GM12878 (cell line): ENCODE data around the gene SMKR1. TPM values are rescaled to one million over a fixed set of nuclear protein-coding genes. Genes with fewer than 3 reads are reported as not detected.

Source experiments
- GABPA ChIP-seq: IDR thresholded peaks from 2 replicates; pipeline ENCODE4 v1.6.1; 2014; ENCODE audit warnings: antibody characterized with exemption, low read depth, mild to moderate bottlenecking, inconsistent platforms
- SMARCA5 ChIP-seq: fragments of 450-650 bp; IDR thresholded peaks from 2 replicates; pipeline ENCODE4 v1.6.1; 2017; ENCODE audit warnings: mild to moderate bottlenecking
- TARDBP ChIP-seq: IDR thresholded peaks from 2 replicates; pipeline ENCODE4 v1.6.1; 2016; ENCODE audit warnings: borderline replicate concordance
- WRNIP1 ChIP-seq: IDR thresholded peaks from 2 replicates; pipeline ENCODE4 v1.6.1; 2011; ENCODE audit warnings: low read depth, low read length, improper control_type of control experiment, borderline replicate concordance
- polyA plus RNA-seq, 11 experiments: library from polyadenylated mRNA; depleted of rRNA in 4 of 11; unstranded in 6 of 11; stranded (reverse) in 5 of 11; fragments of >200 nt; fragmentation: Nextera tagmentation in 4 of 11; fragmentation: Illumina TruSeq in 1 of 11; extraction: Ambion mirVana in 4 of 11; extraction: Trizol in 1 of 11; gene quantifications; 1 replicate in 1 of 11; 2 replicates in 10 of 11; pipeline versions ENCODE4 v1.2.1 to v1.2.3, GENCODE V29; 2011 to 2016; ENCODE audit warnings: inconsistent platforms in 2 of 11, missing spikeins in 2 of 11, low read depth in 1 of 11
- total RNA-seq, 4 experiments: library from RNA; depleted of rRNA in 3 of 4; stranded (reverse); fragments of >200 nt in 3 of 4; fragmentation: Illumina TruSeq in 1 of 4; extraction: Trizol in 1 of 4; gene quantifications; 2 replicates each; pipeline versions ENCODE4 v1.2.1 to v1.2.3, GENCODE V29; 2013 to 2021
- TF ChIP-seq, protein P1 (sequence below): fragments of 450-650 bp; IDR thresholded peaks from 2 replicates; pipeline ENCODE4 v1.6.1; 2016; ENCODE audit warnings: mild to moderate bottlenecking, moderate library complexity, borderline replicate concordance
- TF ChIP-seq, protein P2 (sequence below): fragments of 450-650 bp; formaldehyde crosslinking; IDR thresholded peaks from 2 replicates; pipeline ENCODE4 v1.5.0; 2022; ENCODE audit warnings: mild to moderate bottlenecking, missing genetic modification characterization
- TF ChIP-seq, protein P3 (sequence below): fragments of 450-650 bp; IDR thresholded peaks from 2 replicates; pipeline ENCODE4 v1.6.1; 2018; ENCODE audit warnings: borderline replicate concordance, mild to moderate bottlenecking; ENCODE audit not compliant: partially characterized antibody
- TF ChIP-seq, protein P4 (sequence below): fragments of 450-650 bp; IDR thresholded peaks from 2 replicates; pipeline ENCODE4 v1.6.1; 2016; ENCODE audit warnings: mild to moderate bottlenecking
- TF ChIP-seq, protein P5 (sequence below): fragments of 450-650 bp; IDR thresholded peaks from 2 replicates; pipeline ENCODE4 v1.6.1; 2018; ENCODE audit warnings: mild to moderate bottlenecking, low read depth, moderate library complexity; ENCODE audit not compliant: partially characterized antibody
- TF ChIP-seq, protein P6 (sequence below): fragments of 450-650 bp; IDR thresholded peaks from 2 replicates; pipeline ENCODE4 v1.6.1; 2014; ENCODE audit warnings: mild to moderate bottlenecking
- TF ChIP-seq, protein P7 (sequence below): fragments of 450-650 bp; IDR thresholded peaks from 2 replicates; pipeline ENCODE4 v1.6.1; 2017; ENCODE audit warnings: mild to moderate bottlenecking

The SMKR1 gene
- total and polyA plus RNA-seq, 10 of the 15 experiments (the other 5 are each of a cell fraction or from before 2014, with no cell fraction given): 0.37 to 2.6 (median 0.83) TPM

DNA sequence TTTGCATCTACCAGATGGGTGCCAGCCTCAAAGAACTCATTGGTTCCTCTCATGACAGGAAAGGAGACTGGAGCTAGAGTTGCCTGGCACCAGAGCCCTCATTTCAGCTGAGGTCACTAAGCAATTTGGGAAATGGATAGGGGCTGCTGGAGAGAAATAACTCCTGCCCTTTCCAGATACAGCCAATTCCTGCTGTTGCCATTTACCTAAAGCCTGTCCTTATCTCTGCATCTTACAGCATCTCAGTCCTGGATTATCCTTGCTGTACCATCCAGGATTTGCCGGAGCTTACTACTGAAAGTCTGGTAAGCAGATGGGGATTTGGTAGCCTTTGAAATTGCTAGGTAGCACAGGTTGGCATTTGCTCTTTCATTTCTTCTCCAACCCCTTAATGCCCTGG is 31.9 kb upstream of the SMKR1 start (continued):
- TF ChIP-seq, protein P1, sequence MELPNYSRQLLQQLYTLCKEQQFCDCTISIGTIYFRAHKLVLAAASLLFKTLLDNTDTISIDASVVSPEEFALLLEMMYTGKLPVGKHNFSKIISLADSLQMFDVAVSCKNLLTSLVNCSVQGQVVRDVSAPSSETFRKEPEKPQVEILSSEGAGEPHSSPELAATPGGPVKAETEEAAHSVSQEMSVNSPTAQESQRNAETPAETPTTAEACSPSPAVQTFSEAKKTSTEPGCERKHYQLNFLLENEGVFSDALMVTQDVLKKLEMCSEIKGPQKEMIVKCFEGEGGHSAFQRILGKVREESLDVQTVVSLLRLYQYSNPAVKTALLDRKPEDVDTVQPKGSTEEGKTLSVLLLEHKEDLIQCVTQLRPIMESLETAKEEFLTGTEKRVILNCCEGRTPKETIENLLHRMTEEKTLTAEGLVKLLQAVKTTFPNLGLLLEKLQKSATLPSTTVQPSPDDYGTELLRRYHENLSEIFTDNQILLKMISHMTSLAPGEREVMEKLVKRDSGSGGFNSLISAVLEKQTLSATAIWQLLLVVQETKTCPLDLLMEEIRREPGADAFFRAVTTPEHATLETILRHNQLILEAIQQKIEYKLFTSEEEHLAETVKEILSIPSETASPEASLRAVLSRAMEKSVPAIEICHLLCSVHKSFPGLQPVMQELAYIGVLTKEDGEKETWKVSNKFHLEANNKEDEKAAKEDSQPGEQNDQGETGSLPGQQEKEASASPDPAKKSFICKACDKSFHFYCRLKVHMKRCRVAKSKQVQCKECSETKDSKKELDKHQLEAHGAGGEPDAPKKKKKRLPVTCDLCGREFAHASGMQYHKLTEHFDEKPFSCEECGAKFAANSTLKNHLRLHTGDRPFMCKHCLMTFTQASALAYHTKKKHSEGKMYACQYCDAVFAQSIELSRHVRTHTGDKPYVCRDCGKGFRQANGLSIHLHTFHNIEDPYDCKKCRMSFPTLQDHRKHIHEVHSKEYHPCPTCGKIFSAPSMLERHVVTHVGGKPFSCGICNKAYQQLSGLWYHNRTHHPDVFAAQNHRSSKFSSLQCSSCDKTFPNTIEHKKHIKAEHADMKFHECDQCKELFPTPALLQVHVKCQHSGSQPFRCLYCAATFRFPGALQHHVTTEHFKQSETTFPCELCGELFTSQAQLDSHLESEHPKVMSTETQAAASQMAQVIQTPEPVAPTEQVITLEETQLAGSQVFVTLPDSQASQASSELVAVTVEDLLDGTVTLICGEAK: no peak
- TF ChIP-seq, protein P2, sequence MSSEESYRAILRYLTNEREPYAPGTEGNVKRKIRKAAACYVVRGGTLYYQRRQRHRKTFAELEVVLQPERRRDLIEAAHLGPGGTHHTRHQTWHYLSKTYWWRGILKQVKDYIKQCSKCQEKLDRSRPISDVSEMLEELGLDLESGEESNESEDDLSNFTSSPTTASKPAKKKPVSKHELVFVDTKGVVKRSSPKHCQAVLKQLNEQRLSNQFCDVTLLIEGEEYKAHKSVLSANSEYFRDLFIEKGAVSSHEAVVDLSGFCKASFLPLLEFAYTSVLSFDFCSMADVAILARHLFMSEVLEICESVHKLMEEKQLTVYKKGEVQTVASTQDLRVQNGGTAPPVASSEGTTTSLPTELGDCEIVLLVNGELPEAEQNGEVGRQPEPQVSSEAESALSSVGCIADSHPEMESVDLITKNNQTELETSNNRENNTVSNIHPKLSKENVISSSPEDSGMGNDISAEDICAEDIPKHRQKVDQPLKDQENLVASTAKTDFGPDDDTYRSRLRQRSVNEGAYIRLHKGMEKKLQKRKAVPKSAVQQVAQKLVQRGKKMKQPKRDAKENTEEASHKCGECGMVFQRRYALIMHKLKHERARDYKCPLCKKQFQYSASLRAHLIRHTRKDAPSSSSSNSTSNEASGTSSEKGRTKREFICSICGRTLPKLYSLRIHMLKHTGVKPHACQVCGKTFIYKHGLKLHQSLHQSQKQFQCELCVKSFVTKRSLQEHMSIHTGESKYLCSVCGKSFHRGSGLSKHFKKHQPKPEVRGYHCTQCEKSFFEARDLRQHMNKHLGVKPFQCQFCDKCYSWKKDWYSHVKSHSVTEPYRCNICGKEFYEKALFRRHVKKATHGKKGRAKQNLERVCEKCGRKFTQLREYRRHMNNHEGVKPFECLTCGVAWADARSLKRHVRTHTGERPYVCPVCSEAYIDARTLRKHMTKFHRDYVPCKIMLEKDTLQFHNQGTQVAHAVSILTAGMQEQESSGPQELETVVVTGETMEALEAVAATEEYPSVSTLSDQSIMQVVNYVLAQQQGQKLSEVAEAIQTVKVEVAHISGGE: no peak
- TF ChIP-seq, protein P3, sequence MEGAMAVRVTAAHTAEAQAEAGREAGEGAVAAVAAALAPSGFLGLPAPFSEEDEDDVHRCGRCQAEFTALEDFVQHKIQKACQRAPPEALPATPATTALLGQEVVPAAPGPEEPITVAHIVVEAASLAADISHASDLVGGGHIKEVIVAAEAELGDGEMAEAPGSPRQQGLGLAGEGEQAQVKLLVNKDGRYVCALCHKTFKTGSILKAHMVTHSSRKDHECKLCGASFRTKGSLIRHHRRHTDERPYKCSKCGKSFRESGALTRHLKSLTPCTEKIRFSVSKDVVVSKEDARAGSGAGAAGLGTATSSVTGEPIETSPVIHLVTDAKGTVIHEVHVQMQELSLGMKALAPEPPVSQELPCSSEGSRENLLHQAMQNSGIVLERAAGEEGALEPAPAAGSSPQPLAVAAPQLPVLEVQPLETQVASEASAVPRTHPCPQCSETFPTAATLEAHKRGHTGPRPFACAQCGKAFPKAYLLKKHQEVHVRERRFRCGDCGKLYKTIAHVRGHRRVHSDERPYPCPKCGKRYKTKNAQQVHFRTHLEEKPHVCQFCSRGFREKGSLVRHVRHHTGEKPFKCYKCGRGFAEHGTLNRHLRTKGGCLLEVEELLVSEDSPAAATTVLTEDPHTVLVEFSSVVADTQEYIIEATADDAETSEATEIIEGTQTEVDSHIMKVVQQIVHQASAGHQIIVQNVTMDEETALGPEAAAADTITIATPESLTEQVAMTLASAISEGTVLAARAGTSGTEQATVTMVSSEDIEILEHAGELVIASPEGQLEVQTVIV: no peak
- TF ChIP-seq, protein P4, sequence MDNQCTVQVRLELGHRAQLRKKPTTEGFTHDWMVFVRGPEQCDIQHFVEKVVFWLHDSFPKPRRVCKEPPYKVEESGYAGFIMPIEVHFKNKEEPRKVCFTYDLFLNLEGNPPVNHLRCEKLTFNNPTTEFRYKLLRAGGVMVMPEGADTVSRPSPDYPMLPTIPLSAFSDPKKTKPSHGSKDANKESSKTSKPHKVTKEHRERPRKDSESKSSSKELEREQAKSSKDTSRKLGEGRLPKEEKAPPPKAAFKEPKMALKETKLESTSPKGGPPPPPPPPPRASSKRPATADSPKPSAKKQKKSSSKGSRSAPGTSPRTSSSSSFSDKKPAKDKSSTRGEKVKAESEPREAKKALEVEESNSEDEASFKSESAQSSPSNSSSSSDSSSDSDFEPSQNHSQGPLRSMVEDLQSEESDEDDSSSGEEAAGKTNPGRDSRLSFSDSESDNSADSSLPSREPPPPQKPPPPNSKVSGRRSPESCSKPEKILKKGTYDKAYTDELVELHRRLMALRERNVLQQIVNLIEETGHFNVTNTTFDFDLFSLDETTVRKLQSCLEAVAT: no peak
- TF ChIP-seq, protein P5, sequence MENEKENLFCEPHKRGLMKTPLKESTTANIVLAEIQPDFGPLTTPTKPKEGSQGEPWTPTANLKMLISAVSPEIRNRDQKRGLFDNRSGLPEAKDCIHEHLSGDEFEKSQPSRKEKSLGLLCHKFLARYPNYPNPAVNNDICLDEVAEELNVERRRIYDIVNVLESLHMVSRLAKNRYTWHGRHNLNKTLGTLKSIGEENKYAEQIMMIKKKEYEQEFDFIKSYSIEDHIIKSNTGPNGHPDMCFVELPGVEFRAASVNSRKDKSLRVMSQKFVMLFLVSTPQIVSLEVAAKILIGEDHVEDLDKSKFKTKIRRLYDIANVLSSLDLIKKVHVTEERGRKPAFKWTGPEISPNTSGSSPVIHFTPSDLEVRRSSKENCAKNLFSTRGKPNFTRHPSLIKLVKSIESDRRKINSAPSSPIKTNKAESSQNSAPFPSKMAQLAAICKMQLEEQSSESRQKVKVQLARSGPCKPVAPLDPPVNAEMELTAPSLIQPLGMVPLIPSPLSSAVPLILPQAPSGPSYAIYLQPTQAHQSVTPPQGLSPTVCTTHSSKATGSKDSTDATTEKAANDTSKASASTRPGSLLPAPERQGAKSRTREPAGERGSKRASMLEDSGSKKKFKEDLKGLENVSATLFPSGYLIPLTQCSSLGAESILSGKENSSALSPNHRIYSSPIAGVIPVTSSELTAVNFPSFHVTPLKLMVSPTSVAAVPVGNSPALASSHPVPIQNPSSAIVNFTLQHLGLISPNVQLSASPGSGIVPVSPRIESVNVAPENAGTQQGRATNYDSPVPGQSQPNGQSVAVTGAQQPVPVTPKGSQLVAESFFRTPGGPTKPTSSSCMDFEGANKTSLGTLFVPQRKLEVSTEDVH: no peak
- TF ChIP-seq GABPA (no peak), SMARCA5 (no peak), TARDBP (no peak), WRNIP1 (no peak)
- TF ChIP-seq, protein P6, sequence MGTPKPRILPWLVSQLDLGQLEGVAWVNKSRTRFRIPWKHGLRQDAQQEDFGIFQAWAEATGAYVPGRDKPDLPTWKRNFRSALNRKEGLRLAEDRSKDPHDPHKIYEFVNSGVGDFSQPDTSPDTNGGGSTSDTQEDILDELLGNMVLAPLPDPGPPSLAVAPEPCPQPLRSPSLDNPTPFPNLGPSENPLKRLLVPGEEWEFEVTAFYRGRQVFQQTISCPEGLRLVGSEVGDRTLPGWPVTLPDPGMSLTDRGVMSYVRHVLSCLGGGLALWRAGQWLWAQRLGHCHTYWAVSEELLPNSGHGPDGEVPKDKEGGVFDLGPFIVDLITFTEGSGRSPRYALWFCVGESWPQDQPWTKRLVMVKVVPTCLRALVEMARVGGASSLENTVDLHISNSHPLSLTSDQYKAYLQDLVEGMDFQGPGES: no peak
- TF ChIP-seq, protein P7, sequence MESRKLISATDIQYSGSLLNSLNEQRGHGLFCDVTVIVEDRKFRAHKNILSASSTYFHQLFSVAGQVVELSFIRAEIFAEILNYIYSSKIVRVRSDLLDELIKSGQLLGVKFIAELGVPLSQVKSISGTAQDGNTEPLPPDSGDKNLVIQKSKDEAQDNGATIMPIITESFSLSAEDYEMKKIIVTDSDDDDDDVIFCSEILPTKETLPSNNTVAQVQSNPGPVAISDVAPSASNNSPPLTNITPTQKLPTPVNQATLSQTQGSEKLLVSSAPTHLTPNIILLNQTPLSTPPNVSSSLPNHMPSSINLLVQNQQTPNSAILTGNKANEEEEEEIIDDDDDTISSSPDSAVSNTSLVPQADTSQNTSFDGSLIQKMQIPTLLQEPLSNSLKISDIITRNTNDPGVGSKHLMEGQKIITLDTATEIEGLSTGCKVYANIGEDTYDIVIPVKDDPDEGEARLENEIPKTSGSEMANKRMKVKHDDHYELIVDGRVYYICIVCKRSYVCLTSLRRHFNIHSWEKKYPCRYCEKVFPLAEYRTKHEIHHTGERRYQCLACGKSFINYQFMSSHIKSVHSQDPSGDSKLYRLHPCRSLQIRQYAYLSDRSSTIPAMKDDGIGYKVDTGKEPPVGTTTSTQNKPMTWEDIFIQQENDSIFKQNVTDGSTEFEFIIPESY: no peak
- TF ChIP-seq, all 136 proteins: peak for 0
